HepG2 (cell line): Measurements from ENCODE around the gene CYB5R2. TPM values are rescaled to one million over a fixed set of nuclear protein-coding genes. Genes with fewer than 3 reads are reported as not detected.

Experiments
- CEBPG ChIP-seq: IDR thresholded peaks from 2 replicates; pipeline ENCODE4 v1.6.1; 2016
- CREB1 ChIP-seq, 2 experiments: fragments of 450-650 bp in 1 of 2; IDR thresholded peaks; 2 replicates each; pipeline ENCODE4 v1.6.1; 2016 to 2017; ENCODE audit warnings: control low read depth in 1 of 2, mild to moderate bottlenecking in 1 of 2, missing compliant biosample characterization in 1 of 2, missing genetic modification characterization in 1 of 2
- FOXC1 ChIP-seq: sonication (generic); formaldehyde crosslinking; IDR thresholded peaks from 2 replicates; pipeline ENCODE4 v1.8.0; 2022; ENCODE audit warnings: mild to moderate bottlenecking, missing genetic modification reagents, borderline replicate concordance
- FOXP1 ChIP-seq, 2 experiments: fragments of 450-650 bp in 1 of 2; IDR thresholded peaks; 2 replicates each; pipeline ENCODE4 v1.6.1; 2017 to 2018; ENCODE audit warnings: antibody characterized with exemption in 1 of 2
- HBP1 ChIP-seq: IDR thresholded peaks from 2 replicates; pipeline ENCODE4 v1.6.1; 2016; ENCODE audit warnings: low read depth, control low read depth
- HNRNPLL ChIP-seq: fragments of 200-400 bp; formaldehyde crosslinking; IDR thresholded peaks from 2 replicates; pipeline ENCODE4 v1.6.1; 2017; ENCODE audit warnings: mild to moderate bottlenecking, low read depth, low read length; ENCODE audit not compliant: poor library complexity, severe bottlenecking
- KDM2A ChIP-seq: sonication (generic); formaldehyde crosslinking; IDR thresholded peaks from 2 replicates; pipeline ENCODE4 v1.4.0; 2020; ENCODE audit warnings: low read depth, missing genetic modification reagents, borderline replicate concordance
- KLF15 ChIP-seq: sonication (generic); formaldehyde crosslinking; IDR thresholded peaks from 2 replicates; pipeline ENCODE4 v1.8.1; 2023; ENCODE audit warnings: borderline replicate concordance, mild to moderate bottlenecking, inconsistent platforms, missing genetic modification reagents, mixed read lengths
- PAF1 ChIP-seq: IDR thresholded peaks from 2 replicates; pipeline ENCODE4 v1.6.1; 2016; ENCODE audit warnings: missing genetic modification reagents, missing compliant biosample characterization
- PHF20 ChIP-seq: sonication (generic); formaldehyde crosslinking; IDR thresholded peaks from 2 replicates; pipeline ENCODE4 v1.5.0; 2020; ENCODE audit warnings: mild to moderate bottlenecking, missing genetic modification reagents
- SNAPC5 ChIP-seq: sonication (generic); formaldehyde crosslinking; IDR thresholded peaks from 2 replicates; pipeline ENCODE4 v1.8.1; 2023; ENCODE audit warnings: mild to moderate bottlenecking, missing genetic modification reagents, borderline replicate concordance
- SP5 ChIP-seq: IDR thresholded peaks from 2 replicates; pipeline ENCODE4 v1.6.1; 2016; ENCODE audit warnings: low read depth, borderline replicate concordance
- TMF1 ChIP-seq: sonication (generic); formaldehyde crosslinking; IDR thresholded peaks from 2 replicates; pipeline ENCODE4 v1.8.1; 2022; ENCODE audit warnings: low read depth, missing genetic modification reagents
- ZFP36L2 ChIP-seq: sonication (generic); formaldehyde crosslinking; IDR thresholded peaks from 2 replicates; pipeline ENCODE4 v1.4.0; 2020; ENCODE audit warnings: missing genetic modification reagents
- ZFP41 ChIP-seq: sonication (generic); formaldehyde crosslinking; IDR thresholded peaks from 2 replicates; pipeline ENCODE4 v1.4.0; 2020; ENCODE audit warnings: mild to moderate bottlenecking, missing genetic modification reagents, borderline replicate concordance
- ZFX ChIP-seq: sonication (generic); formaldehyde crosslinking; IDR thresholded peaks from 2 replicates; pipeline ENCODE4 v1.4.0; 2020; ENCODE audit warnings: mild to moderate bottlenecking, low read depth, missing genetic modification reagents, moderate library complexity
- ZNF282 ChIP-seq: fragments of 450-650 bp; IDR thresholded peaks from 2 replicates; pipeline ENCODE4 v1.6.1; 2018; ENCODE audit not compliant: partially characterized antibody
- ZNF326 ChIP-seq: sonication (generic); formaldehyde crosslinking; IDR thresholded peaks from 2 replicates; pipeline ENCODE4 v1.4.0; 2020; ENCODE audit warnings: missing genetic modification reagents, borderline replicate concordance
- ZNF441 ChIP-seq: sonication (generic); formaldehyde crosslinking; IDR thresholded peaks from 2 replicates; pipeline ENCODE4 v1.7.0; 2021; ENCODE audit warnings: missing genetic modification reagents, borderline replicate concordance
- ZNF446 ChIP-seq: sonication (generic); formaldehyde crosslinking; IDR thresholded peaks from 2 replicates; pipeline ENCODE4 v1.5.0; 2020; ENCODE audit warnings: mild to moderate bottlenecking, missing genetic modification reagents
- ZNF484 ChIP-seq: sonication (generic); formaldehyde crosslinking; IDR thresholded peaks from 2 replicates; pipeline ENCODE4 v1.5.1; 2020; ENCODE audit warnings: mild to moderate bottlenecking, low read depth, missing genetic modification reagents, borderline replicate concordance
- ZNF577 ChIP-seq: sonication (generic); formaldehyde crosslinking; IDR thresholded peaks from 2 replicates; pipeline ENCODE4 v1.4.0; 2020; ENCODE audit warnings: mild to moderate bottlenecking, low read depth, missing genetic modification reagents, borderline replicate concordance
- ZNF616 ChIP-seq: sonication (generic); formaldehyde crosslinking; IDR thresholded peaks from 2 replicates; pipeline ENCODE4 v1.5.0; 2020; ENCODE audit warnings: low read depth, mild to moderate bottlenecking, missing genetic modification reagents
- ZNF816 ChIP-seq: sonication (generic); formaldehyde crosslinking; IDR thresholded peaks from 2 replicates; pipeline ENCODE4 v1.8.0; 2022; ENCODE audit warnings: missing genetic modification reagents, mild to moderate bottlenecking, borderline replicate concordance
- ZSCAN31 ChIP-seq: sonication (generic); formaldehyde crosslinking; IDR thresholded peaks from 2 replicates; pipeline ENCODE4 v1.5.0; 2020; ENCODE audit warnings: low read depth, mild to moderate bottlenecking, missing genetic modification reagents
- polyA plus RNA-seq, 8 experiments: library from polyadenylated mRNA; depleted of rRNA in 3 of 8; stranded (reverse) in 7 of 8; unstranded in 1 of 8; fragments of >200 nt; fragmentation: Illumina TruSeq in 4 of 8; extraction: Trizol in 4 of 8; gene quantifications; 2 replicates each; pipeline versions ENCODE4 v1.2.1 to v1.2.3, GENCODE V29; 2011 to 2016; ENCODE audit warnings: low read depth in 4 of 8, missing spikeins in 1 of 8, mixed read lengths in 1 of 8; ENCODE audit not compliant: insufficient read depth in 1 of 8
- total RNA-seq, 5 experiments: library from RNA; depleted of rRNA; stranded (reverse); fragments of >200 nt; fragmentation: Illumina TruSeq; extraction: Trizol; gene quantifications; 2 replicates each; pipeline ENCODE4 v1.2.3, GENCODE V29; 2016; ENCODE audit warnings: low read depth in 1 of 5
- TF ChIP-seq, protein P1 (sequence below): IDR thresholded peaks from 2 replicates; pipeline ENCODE4 v1.6.1; 2018; ENCODE audit warnings: missing genetic modification reagents
- TF ChIP-seq, protein P2 (sequence below): sonication (generic); formaldehyde crosslinking; IDR thresholded peaks from 2 replicates; pipeline ENCODE4 v1.4.0; 2020; ENCODE audit warnings: missing genetic modification reagents, mild to moderate bottlenecking, borderline replicate concordance

Gene CYB5R2
- total and polyA plus RNA-seq, 2 of the 13 experiments (the other 11 are each of a cell fraction or from before 2014, with no cell fraction given) = 0.40 to 0.51 TPM

- no peak for TF ChIP-seq ZNF326 (CRISPR knock-in tag)
- TF ChIP-seq TMF1 (CRISPR knock-in tag) = no peak
- TF ChIP-seq FOXP1 (IDR thresholded peaks at IDR 0.05) = no peak
- no peak for TF ChIP-seq FOXP1 (CRISPR knock-in tag; IDR thresholded peaks at IDR 0.05)
- no peak for TF ChIP-seq KLF15 (CRISPR knock-in tag)
- TF ChIP-seq PAF1 (CRISPR knock-in tag) = no peak
- TF ChIP-seq PHF20 (CRISPR knock-in tag) = peak; percentile 24; the same call in 1 of the 2 replicates
- TF ChIP-seq SNAPC5 (CRISPR knock-in tag) = no peak
- no peak for TF ChIP-seq ZNF577 (CRISPR knock-in tag)
- TF ChIP-seq, protein P1, sequence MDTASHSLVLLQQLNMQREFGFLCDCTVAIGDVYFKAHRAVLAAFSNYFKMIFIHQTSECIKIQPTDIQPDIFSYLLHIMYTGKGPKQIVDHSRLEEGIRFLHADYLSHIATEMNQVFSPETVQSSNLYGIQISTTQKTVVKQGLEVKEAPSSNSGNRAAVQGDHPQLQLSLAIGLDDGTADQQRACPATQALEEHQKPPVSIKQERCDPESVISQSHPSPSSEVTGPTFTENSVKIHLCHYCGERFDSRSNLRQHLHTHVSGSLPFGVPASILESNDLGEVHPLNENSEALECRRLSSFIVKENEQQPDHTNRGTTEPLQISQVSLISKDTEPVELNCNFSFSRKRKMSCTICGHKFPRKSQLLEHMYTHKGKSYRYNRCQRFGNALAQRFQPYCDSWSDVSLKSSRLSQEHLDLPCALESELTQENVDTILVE = no peak
- TF ChIP-seq ZNF446 (CRISPR knock-in tag) = no peak
- TF ChIP-seq ZNF282 = no peak
- TF ChIP-seq ZNF484 (CRISPR knock-in tag) = no peak
- TF ChIP-seq FOXC1 (CRISPR knock-in tag) = no peak
- no peak for TF ChIP-seq CREB1 (IDR thresholded peaks at IDR 0.05)
- TF ChIP-seq CREB1 (CRISPR knock-in tag; IDR thresholded peaks at IDR 0.05) = no peak
- TF ChIP-seq, protein P2, sequence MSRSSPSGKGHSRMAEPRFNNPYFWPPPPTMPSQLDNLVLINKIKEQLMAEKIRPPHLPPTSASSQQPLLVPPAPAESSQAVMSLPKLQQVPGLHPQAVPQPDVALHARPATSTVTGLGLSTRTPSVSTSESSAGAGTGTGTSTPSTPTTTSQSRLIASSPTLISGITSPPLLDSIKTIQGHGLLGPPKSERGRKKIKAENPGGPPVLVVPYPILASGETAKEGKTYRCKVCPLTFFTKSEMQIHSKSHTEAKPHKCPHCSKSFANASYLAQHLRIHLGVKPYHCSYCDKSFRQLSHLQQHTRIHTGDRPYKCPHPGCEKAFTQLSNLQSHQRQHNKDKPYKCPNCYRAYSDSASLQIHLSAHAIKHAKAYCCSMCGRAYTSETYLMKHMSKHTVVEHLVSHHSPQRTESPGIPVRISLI (CRISPR knock-in tag) = no peak
- TF ChIP-seq ZFP36L2 (CRISPR knock-in tag) = no peak
- TF ChIP-seq KDM2A = peak; percentile 59; the same call in 1 of the 2 replicates
- TF ChIP-seq ZNF441 (CRISPR knock-in tag) = no peak
- TF ChIP-seq ZFP41 = no peak
- TF ChIP-seq SP5 (CRISPR knock-in tag) = no peak
- no peak for TF ChIP-seq ZNF816 (CRISPR knock-in tag)
- peak; percentile 67 for TF ChIP-seq HNRNPLL
- peak; percentile 41; the same call in 1 of the 2 replicates for TF ChIP-seq HBP1 (CRISPR knock-in tag)
- 0 out of 2 replicates have a peak, but pooled peaks have one; percentile 22 for TF ChIP-seq CEBPG (CRISPR knock-in tag)
- TF ChIP-seq ZFX (CRISPR knock-in tag) = peak; percentile 56
- no peak for TF ChIP-seq ZNF616
- no peak for TF ChIP-seq ZSCAN31 (CRISPR knock-in tag)
Observed at GRCh38 chr11:7665473-7666291, 7.6 kb downstream of the CYB5R2 start (continued).
